HEK293 (cell line): ENCODE results near the gene GTF2I.

Source experiments
- CTCF ChIA-PET: fragments of 350-600 bp; formaldehyde crosslinking; extraction: SDS; loops from one replicate; lab custom pipeline; 2021; ENCODE audit warnings: antibody characterized with exemption; lab: Yijun Ruan, JAX
- POLR2A ChIA-PET: fragments of 300-600 bp; formaldehyde crosslinking; extraction: SDS; loops from one replicate; lab custom pipeline; 2020; ENCODE audit warnings: antibody characterized with exemption, inconsistent platforms; lab: Yijun Ruan, JAX
- H3K27ac ChIP-seq: fragments of 200-500 bp; sonication (Bioruptor generic); 2 replicates; pipeline ENCODE4 v1.5.1; 2014; ENCODE audit warnings: low read depth, low read length, control low read depth, inconsistent platforms; ENCODE audit errors: extremely low read depth
- H3K36me3 ChIP-seq, 2 experiments: fragments of 200-500 bp in 1 of 2; sonication (Bioruptor generic) in 1 of 2; 1 replicate in 1 of 2; 2 replicates in 1 of 2; pipeline ENCODE4 v1.5.1; 2014 to 2017; ENCODE audit warnings: inconsistent platforms in 2 of 2, low read length in 2 of 2; ENCODE audit not compliant: control insufficient read depth in 2 of 2, insufficient read depth in 1 of 2
- H3K4me1 ChIP-seq: fragments of 200-500 bp; sonication (Bioruptor generic); 2 replicates; pipeline ENCODE4 v1.5.1; 2014; ENCODE audit warnings: mild to moderate bottlenecking, low read length, inconsistent platforms; ENCODE audit not compliant: control insufficient read depth, insufficient read depth
- H3K4me3 ChIP-seq: 2 replicates; pipeline ENCODE4 v1.5.1; 2011; ENCODE audit warnings: low read depth, mild to moderate bottlenecking, control low read depth, low read length, moderate library complexity
- H3K9me3 ChIP-seq: fragments of 200-500 bp; sonication (Bioruptor generic); 2 replicates; pipeline ENCODE4 v1.5.1; 2014; ENCODE audit warnings: low read depth, low read length, inconsistent platforms; ENCODE audit not compliant: control insufficient read depth, insufficient read depth
- GLIS1 ChIP-seq: fragments of 450-650 bp; formaldehyde crosslinking; IDR thresholded peaks from 2 replicates; pipeline ENCODE4 v1.5.1; 2016; ENCODE audit warnings: missing biosample characterization, missing genetic modification characterization
- KLF1 ChIP-seq: fragments of 450-650 bp; formaldehyde crosslinking; IDR thresholded peaks from 2 replicates; pipeline ENCODE4 v1.5.1; 2016; ENCODE audit warnings: missing biosample characterization, missing genetic modification characterization
- MYNN ChIP-seq: fragments of 450-650 bp; formaldehyde crosslinking; IDR thresholded peaks from 2 replicates; pipeline ENCODE4 v1.5.1; 2016; ENCODE audit warnings: missing biosample characterization, missing genetic modification characterization, borderline replicate concordance
- ZBTB20 ChIP-seq: fragments of 450-650 bp; formaldehyde crosslinking; IDR thresholded peaks from 2 replicates; pipeline ENCODE4 v1.5.1; 2016; ENCODE audit warnings: missing biosample characterization, missing genetic modification characterization
- ZBTB7A ChIP-seq: fragments of 450-650 bp; formaldehyde crosslinking; IDR thresholded peaks from 2 replicates; pipeline ENCODE4 v1.5.1; 2016; ENCODE audit warnings: low read depth, missing biosample characterization, missing genetic modification characterization
- ZNF114 ChIP-seq: fragments of 450-650 bp; formaldehyde crosslinking; IDR thresholded peaks from 2 replicates; pipeline ENCODE4 v1.5.0; 2017; ENCODE audit warnings: missing biosample characterization, missing genetic modification characterization
- ZNF121 ChIP-seq: fragments of 450-650 bp; formaldehyde crosslinking; IDR thresholded peaks from 2 replicates; pipeline ENCODE4 v1.5.1; 2016; ENCODE audit warnings: missing biosample characterization, missing genetic modification characterization
- ZNF341 ChIP-seq: fragments of 450-650 bp; formaldehyde crosslinking; IDR thresholded peaks from 2 replicates; pipeline ENCODE4; 2016; ENCODE audit warnings: low read depth, missing biosample characterization, missing genetic modification characterization
- ZNF510 ChIP-seq: fragments of 450-650 bp; formaldehyde crosslinking; IDR thresholded peaks from 2 replicates; pipeline ENCODE4 v1.5.1; 2018; ENCODE audit warnings: mild to moderate bottlenecking, missing genetic modification characterization, missing biosample characterization; ENCODE audit not compliant: insufficient replicate concordance
- ZNF596 ChIP-seq: fragments of 450-650 bp; IDR thresholded peaks from 2 replicates; pipeline ENCODE4 v1.5.0; 2018; ENCODE audit warnings: missing biosample characterization, mild to moderate bottlenecking, missing genetic modification characterization, moderate library complexity
- ZNF600 ChIP-seq: fragments of 450-650 bp; formaldehyde crosslinking; IDR thresholded peaks from 2 replicates; pipeline ENCODE4 v1.5.1; 2016; ENCODE audit warnings: missing biosample characterization, missing genetic modification characterization
- TF ChIP-seq, protein P1 (sequence below): fragments of 450-650 bp; formaldehyde crosslinking; IDR thresholded peaks from 2 replicates; pipeline ENCODE4 v1.5.1; 2017; ENCODE audit warnings: missing biosample characterization, missing genetic modification characterization
- TF ChIP-seq, protein P2 (sequence below): fragments of 450-650 bp; formaldehyde crosslinking; IDR thresholded peaks from 2 replicates; pipeline ENCODE4 v1.5.0; 2017; ENCODE audit warnings: missing biosample characterization, missing genetic modification characterization, borderline replicate concordance

GTF2I gene

DNA sequence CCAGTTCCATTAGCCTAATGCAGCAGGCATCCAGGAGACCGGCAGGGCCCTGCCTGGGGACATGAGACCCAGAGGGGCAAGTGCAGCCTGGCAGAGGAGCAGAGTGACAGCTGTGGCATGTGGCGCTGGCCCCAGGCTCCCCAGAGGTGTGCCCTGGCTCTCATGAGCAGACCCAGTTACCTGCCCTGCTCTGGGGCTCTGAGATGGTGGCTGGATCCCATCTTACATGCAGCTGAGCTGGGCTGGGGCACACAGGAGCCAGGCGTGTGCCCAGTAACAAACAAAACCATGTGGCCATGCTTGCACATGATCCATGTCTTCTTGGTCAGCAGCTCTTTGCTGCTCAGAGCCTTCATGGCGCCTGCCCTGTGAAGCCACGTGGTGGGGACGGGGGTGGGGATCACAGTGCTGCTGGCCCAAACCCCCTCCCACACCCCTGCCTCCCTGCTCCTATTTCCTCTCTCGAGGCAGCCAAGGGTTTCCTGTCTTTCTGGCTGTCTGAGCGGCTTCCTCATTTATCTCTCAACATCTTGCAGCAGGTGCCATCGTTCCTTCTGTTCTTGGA, 40.3 kb upstream of the GTF2I start:
- Histone ChIP-seq H3K4me3 (no peak overlapping the region), H3K27ac (no peak overlapping the region), H3K9me3 (no peaks in the 10 kb centered on the region), H3K4me1 (peaks cover 1% of the 10 kb centered on the region; the same call in 1 of the 2 replicates), H3K36me3 (no peaks in the 10 kb centered on the region)
- CTCF ChIA-PET, result no interaction called here
- TF ChIP-seq MYNN (tag by site-specific recombination) (no peak), ZNF510 (tag by site-specific recombination) (no peak)
- POLR2A ChIA-PET, result interaction anchor here (0.6 kb wide), 1 partner anchor 136 kb away, joined by 8 read pairs; no protein-coding TSS in a partner anchor

DNA sequence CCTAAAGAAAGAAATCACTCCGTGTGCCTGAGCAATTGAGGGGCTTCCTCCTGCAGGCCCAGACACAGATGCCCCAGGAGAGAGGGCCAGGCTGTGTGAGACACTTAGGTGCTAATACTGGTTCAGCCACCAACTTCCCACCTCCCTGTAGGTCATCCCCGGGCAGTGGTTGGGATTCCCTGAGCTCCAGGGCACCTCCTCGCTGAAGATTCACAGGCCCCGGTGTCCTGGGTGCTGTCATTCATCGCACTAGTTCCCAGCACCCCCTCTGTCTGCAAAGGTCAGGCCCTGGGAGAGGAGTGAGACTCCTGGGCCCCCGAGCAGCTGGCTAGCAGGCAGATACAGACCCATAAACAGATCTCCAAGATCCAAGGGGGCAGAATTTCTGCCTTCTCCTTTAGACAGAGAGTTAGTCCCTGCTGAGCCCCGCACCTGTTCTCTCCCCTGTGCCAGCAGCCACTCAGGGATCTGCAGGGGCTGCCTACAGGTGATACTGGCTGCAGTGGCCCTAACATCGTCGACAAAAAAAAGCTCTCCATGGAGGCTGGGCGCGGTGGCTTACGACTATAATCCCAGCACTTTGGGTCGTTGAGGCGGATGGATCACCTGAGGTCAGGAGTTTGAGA, 38.2 kb upstream of the GTF2I start:
- Histone ChIP-seq H3K27ac (no peak overlapping the region), H3K36me3 (no peaks in the 10 kb centered on the region), H3K9me3 (no peaks in the 10 kb centered on the region), H3K4me1 (no peaks in the 10 kb centered on the region), H3K4me3 (no peak overlapping the region)
- TF ChIP-seq ZNF341, result no peak
- TF ChIP-seq, protein P1, sequence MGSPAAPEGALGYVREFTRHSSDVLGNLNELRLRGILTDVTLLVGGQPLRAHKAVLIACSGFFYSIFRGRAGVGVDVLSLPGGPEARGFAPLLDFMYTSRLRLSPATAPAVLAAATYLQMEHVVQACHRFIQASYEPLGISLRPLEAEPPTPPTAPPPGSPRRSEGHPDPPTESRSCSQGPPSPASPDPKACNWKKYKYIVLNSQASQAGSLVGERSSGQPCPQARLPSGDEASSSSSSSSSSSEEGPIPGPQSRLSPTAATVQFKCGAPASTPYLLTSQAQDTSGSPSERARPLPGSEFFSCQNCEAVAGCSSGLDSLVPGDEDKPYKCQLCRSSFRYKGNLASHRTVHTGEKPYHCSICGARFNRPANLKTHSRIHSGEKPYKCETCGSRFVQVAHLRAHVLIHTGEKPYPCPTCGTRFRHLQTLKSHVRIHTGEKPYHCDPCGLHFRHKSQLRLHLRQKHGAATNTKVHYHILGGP (tag by site-specific recombination), result no peak
- TF ChIP-seq, protein P2, sequence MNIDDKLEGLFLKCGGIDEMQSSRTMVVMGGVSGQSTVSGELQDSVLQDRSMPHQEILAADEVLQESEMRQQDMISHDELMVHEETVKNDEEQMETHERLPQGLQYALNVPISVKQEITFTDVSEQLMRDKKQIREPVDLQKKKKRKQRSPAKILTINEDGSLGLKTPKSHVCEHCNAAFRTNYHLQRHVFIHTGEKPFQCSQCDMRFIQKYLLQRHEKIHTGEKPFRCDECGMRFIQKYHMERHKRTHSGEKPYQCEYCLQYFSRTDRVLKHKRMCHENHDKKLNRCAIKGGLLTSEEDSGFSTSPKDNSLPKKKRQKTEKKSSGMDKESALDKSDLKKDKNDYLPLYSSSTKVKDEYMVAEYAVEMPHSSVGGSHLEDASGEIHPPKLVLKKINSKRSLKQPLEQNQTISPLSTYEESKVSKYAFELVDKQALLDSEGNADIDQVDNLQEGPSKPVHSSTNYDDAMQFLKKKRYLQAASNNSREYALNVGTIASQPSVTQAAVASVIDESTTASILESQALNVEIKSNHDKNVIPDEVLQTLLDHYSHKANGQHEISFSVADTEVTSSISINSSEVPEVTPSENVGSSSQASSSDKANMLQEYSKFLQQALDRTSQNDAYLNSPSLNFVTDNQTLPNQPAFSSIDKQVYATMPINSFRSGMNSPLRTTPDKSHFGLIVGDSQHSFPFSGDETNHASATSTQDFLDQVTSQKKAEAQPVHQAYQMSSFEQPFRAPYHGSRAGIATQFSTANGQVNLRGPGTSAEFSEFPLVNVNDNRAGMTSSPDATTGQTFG (tag by site-specific recombination), result no peak
- TF ChIP-seq GLIS1 (tag by site-specific recombination), result 0 out of 2 replicates have a peak, but pooled peaks have one; percentile 15
- ChIA-PET POLR2A (interaction anchor here (0.5 to 0.6 kb wide), 2 partner anchors 34 to 49 kb away, joined by 3 to 6 read pairs; no protein-coding TSS in a partner anchor), CTCF (interaction anchor here (0.7 to 0.8 kb wide), 2 partner anchors 52 to 72 kb away, joined by 3 read pairs; no protein-coding TSS in a partner anchor)

DNA sequence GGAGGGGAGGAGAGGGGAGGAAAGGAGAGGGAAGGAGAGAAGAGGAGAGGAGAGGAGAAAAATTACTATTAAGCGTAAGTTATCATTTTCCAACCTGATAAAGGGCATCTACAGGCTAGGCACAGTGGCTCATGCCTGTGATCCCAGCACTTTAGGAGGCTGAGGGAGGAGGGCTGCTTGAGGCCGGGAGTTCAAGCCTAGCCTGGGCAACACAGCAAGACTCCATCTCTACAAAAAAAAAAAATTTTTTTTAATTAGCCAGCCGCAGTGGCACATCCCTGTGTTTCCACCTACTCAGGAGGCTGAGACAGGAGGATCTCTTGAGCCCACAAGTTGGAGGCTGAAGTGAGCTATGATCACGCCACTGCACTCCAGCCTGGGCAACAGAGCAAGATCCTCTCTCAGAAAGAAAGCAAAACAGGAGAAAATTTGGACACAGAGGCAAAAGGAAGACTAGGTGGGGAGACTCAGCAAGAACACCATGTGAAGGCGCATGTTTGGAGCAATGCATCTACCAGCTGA, 35.2 kb upstream of the GTF2I start:
- H3K4me3 ChIP-seq, result no peak overlapping the region
- ChIA-PET POLR2A (interaction anchor here (0.6 to 1.6 kb wide), 2 partner anchors 14 to 15 kb away, joined by 3 to 5 read pairs; no protein-coding TSS in a partner anchor), CTCF (interaction anchor here (0.8 to 0.9 kb wide), 2 partner anchors 10 to 56 kb away, joined by 3 to 4 read pairs; no protein-coding TSS in a partner anchor)
- H3K27ac ChIP-seq, result no peak overlapping the region
- TF ChIP-seq ZNF596 (tag by site-specific recombination) (no peak), ZNF121 (tag by site-specific recombination) (peak; percentile 56; the same call in 1 of the 2 replicates)
- no peaks in the 10 kb centered on the region for H3K4me1 ChIP-seq
- no peaks in the 10 kb centered on the region for H3K36me3 ChIP-seq
- H3K9me3 ChIP-seq, result no peaks in the 10 kb centered on the region

DNA sequence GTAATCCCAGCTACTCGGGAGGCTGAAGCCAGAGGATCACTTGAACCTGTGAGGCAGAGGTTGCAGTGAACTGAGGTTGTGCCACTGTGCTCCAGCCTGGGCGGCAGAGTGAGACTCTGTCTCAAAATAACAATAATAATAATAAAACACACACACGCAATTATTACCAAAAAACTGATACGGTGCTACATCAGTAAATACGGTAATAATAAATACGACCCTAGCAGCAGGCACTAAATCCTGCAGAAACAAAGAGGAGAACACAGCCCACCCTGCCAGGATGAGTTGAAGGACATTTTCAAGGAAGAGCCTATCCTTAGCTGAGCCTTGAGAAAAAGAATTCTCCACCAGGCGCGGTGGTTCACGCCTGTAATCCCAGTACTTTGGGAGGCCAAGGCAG, 34.4 kb upstream of the GTF2I start:
- POLR2A ChIA-PET, result no interaction called here
- H3K9me3 ChIP-seq, result no peaks in the 10 kb centered on the region
- no peak overlapping the region for H3K27ac ChIP-seq
- CTCF ChIA-PET, result no interaction called here
- H3K4me1 ChIP-seq, result no peaks in the 10 kb centered on the region
- no peaks in the 10 kb centered on the region for H3K36me3 ChIP-seq
- H3K4me3 ChIP-seq, result no peak overlapping the region
- TF ChIP-seq ZNF114 (tag by site-specific recombination) (no peak), KLF1 (tag by site-specific recombination) (no peak), ZBTB7A (tag by site-specific recombination) (no peak), ZBTB20 (tag by site-specific recombination) (no peak), ZNF600 (tag by site-specific recombination) (no peak)
